Pancreas (tissue), 10 donors: ENCODE results near the gene STRBP. TPM values are rescaled to one million over a fixed set of nuclear protein-coding genes. Genes with fewer than 3 reads are reported as not detected.
"Not testable (repeated sequence)": the region's sequence is repeated elsewhere in the genome, so short reads cannot be mapped to it uniquely, and the experiment has no call there.

Source experiments
- ATAC-seq, 4 donors: fragments of 200-7000 bp; cut with Tn5 transposase; one replicate each; pipeline versions ENCODE4 v1.8.0 to v1.9.1; 2020; ENCODE audit warnings: mild to moderate bottlenecking in 4 of 4, moderate library complexity in 4 of 4
- DNase-seq, 6 donors: peaks; one replicate each; pipeline ENCODE4 v3.0.0-alpha.2; 2020
- FAIRE-seq: peaks from 2 replicates; lab custom pipeline; 2012; peaks lifted over from hg19 to GRCh38; lab: Jason Lieb, UNC
- H3K27ac ChIP-seq, 4 donors: fragments of 200-600 bp; sonication (generic); 1 replicate in 3 of 4; 2 replicates in 1 of 4; pipeline versions ENCODE4 v1.5.0 to v1.8.0; 2020
- H3K27me3 ChIP-seq, 4 donors: fragments of 200-600 bp; one replicate each; pipeline ENCODE4 v1.8.0; 2021
- H3K36me3 ChIP-seq, 3 donors: fragments of 200-600 bp; sonication (generic) in 1 of 3; one replicate each; pipeline versions ENCODE4 v1.5.0 to v1.8.0; 2020 to 2021
- H3K4me1 ChIP-seq, 3 donors: fragments of 200-600 bp; one replicate each; pipeline ENCODE4 v1.8.0; 2021
- H3K4me3 ChIP-seq, 4 donors: fragments of 200-600 bp; sonication (generic) in 2 of 4; one replicate each; pipeline versions ENCODE4 v1.5.0 to v1.8.0; 2020 to 2021
- H3K9me3 ChIP-seq, 4 donors: fragments of 200-600 bp; one replicate each; pipeline ENCODE4 v1.8.0; 2021
- CTCF ChIP-seq, 4 donors: fragments of 200-600 bp; sonication (generic) in 3 of 4; IDR thresholded peaks; one replicate each; pipeline versions ENCODE4 v1.5.0 to v1.8.0; 2021; ENCODE audit warnings: antibody characterized with exemption in 4 of 4
- WGBS, 2 donors: extraction: QIAGEN DNeasy Blood & Tissue Kit; methylation state at CpG; one replicate each; pipeline ENCODE4 v1.1.7; 2013; 5-methylcytosine and 5-hydroxymethylcytosine counted together
- intact Hi-C, 3 donors: fragments of 100-400 bp; cut with DNase I; formaldehyde crosslinking; loops; one replicate each; pipeline versions ENCODE4 v1.11.1 to v1.14.2; 2022
- polyA plus RNA-seq, 2 donors: library from polyadenylated mRNA; stranded (reverse); fragments of 200-250 nt; gene quantifications; one replicate each; pipeline ENCODE4 v1.2.3, GENCODE V29; 2013
- total RNA-seq, 6 donors: library from RNA; stranded (reverse); fragmentation: NEBNext Ultra II Directional in 4 of 6; extraction: Animal tissue kit (Norgen Biotek cat#: 25700) in 4 of 6; gene quantifications; one replicate each; pipeline versions ENCODE4 v1.2.1 to v1.2.4, GENCODE V29; 2021 to 2023
- donor health status: healthy with polysubstance abuse.
- donor health status: DM: no; HTN: no; CAD: no; lungs with moderate emphysema.
- donor health status: DM: no; HTN: no; CAD: no.
- donor health status: control.
- donor health status: control.
- donor health status: Bipolar disorder and iron deficiency.
- donor health status: DM: yes; HTN: yes; CAD: no.
- donor health status: DM: no; HTN: no; CAD: no.
- donor health status: DM: no; HTN: no; CAD: no.
- donor health status: DM: yes; HTN: yes; CAD: no.

STRBP gene
- total and polyA plus RNA-seq, 8 donors: 8.0 to 17.8 (median 12.5) TPM

GRCh38 chr9:123216251-123216797 is 52.1 kb downstream of the STRBP start:
- WGBS, 2 donors: 72 to 78% methylated on average over 5 of the region's 5 CpGs
- no peak for FAIRE-seq
- no peak for ATAC-seq

GRCh38 chr9:123211081-123211480 is 57.3 kb downstream of the STRBP start:
- no peaks in the 10 kb centered on the region for H3K27me3 ChIP-seq
- 88 to 90% methylated on average over 3 of the region's 3 CpGs for WGBS, 2 donors
- intact Hi-C loops: no loop called here
- DNase-seq (no peak), ATAC-seq (no peak), FAIRE-seq (no peak)
- H3K36me3 ChIP-seq: no peaks in the 10 kb centered on the region
- H3K9me3 ChIP-seq: no peaks in the 10 kb centered on the region
- no peak overlapping the region for H3K4me3 ChIP-seq
- no peak for TF ChIP-seq CTCF (IDR thresholded peaks at IDR 0.05)
- H3K27ac ChIP-seq: no peak overlapping the region
- no peaks in the 10 kb centered on the region for H3K4me1 ChIP-seq

More at GRCh38 chr9:123216251-123216797, 52.1 kb downstream of the STRBP start:
- no peak overlapping the region for H3K4me3 ChIP-seq
- TF ChIP-seq CTCF (IDR thresholded peaks at IDR 0.05): no peak
- H3K9me3 ChIP-seq: no peaks in the 10 kb centered on the region
- H3K27ac ChIP-seq: no peak overlapping the region
- intact Hi-C loops: no loop called here
- no peaks in the 10 kb centered on the region for H3K27me3 ChIP-seq
- H3K36me3 ChIP-seq: no peaks in the 10 kb centered on the region
- H3K4me1 ChIP-seq: peaks cover 0 to 8% (median 6%) of the 10 kb centered on the region in 3 donors
- no peak for DNase-seq

GRCh38 chr9:123208626-123209174 is 59.7 kb downstream of the STRBP start:
- TF ChIP-seq CTCF (IDR thresholded peaks at IDR 0.05): no peak
- H3K27me3 ChIP-seq: no peaks in the 10 kb centered on the region
- intact Hi-C loops: no loop called here
- H3K36me3 ChIP-seq: no peaks in the 10 kb centered on the region
- FAIRE-seq: no peak
- no peak overlapping the region for H3K4me3 ChIP-seq
- DNase-seq: no peak
- no peaks in the 10 kb centered on the region for H3K9me3 ChIP-seq
- H3K27ac ChIP-seq: no peak overlapping the region
- H3K4me1 ChIP-seq: no peaks in the 10 kb centered on the region
- no peak for ATAC-seq
- WGBS, 2 donors: 90 to 93% methylated on average over 1 of the region's 1 CpG

- FAIRE-seq (no peak), ATAC-seq (no peak), DNase-seq (no peak)
- H3K27ac ChIP-seq: no peak overlapping the region
- no peak overlapping the region for H3K4me3 ChIP-seq
- H3K27me3 ChIP-seq: no peaks in the 10 kb centered on the region
- TF ChIP-seq CTCF (IDR thresholded peaks at IDR 0.05): no peak
- H3K9me3 ChIP-seq: no peaks in the 10 kb centered on the region
- H3K36me3 ChIP-seq: no peaks in the 10 kb centered on the region
- WGBS, 2 donors: 95 to 97% methylated on average over 6 of the region's 6 CpGs
- intact Hi-C loops: no loop called here
- H3K4me1 ChIP-seq: no peaks in the 10 kb centered on the region
These were observed 62.3 kb downstream of the STRBP start for GRCh38 chr9:123206065-123206464.

GRCh38 chr9:123201083-123201482 is 67.3 kb downstream of the STRBP start:
- Histone ChIP-seq H3K36me3 (no peaks in the 10 kb centered on the region), H3K4me3 (no peak overlapping the region), H3K27me3 (no peaks in the 10 kb centered on the region), H3K4me1 (no peaks in the 10 kb centered on the region), H3K9me3 (no peaks in the 10 kb centered on the region), H3K27ac (no peak overlapping the region)
- 76 to 97% methylated on average over 2 of the region's 2 CpGs for WGBS, 2 donors
- DNase-seq (no peak), ATAC-seq (no peak), FAIRE-seq (no peak)
- no peak for TF ChIP-seq CTCF (IDR thresholded peaks at IDR 0.05)
- intact Hi-C loops: no loop called here

GRCh38 chr9:123200469-123200868 is 67.9 kb downstream of the STRBP start:
- H3K36me3 ChIP-seq, H3K9me3 ChIP-seq, H3K27me3 ChIP-seq, H3K4me3 ChIP-seq, DNase-seq, intact Hi-C loops, H3K27ac ChIP-seq, H3K4me1 ChIP-seq, FAIRE-seq, ATAC-seq: not testable (repeated sequence)
- 98% methylated on average over 13 of the region's 13 CpGs for WGBS, 2 donors
